IMR-90 (cell line): ENCODE data around the gene ZNF407. TPM values are rescaled to one million over a fixed set of nuclear protein-coding genes. Genes with fewer than 3 reads are reported as not detected.

Experiments used
- ATAC-seq: fragments of 200-7000 bp; cut with Tn5 transposase; 2 replicates; pipeline ENCODE4 v1.9.1; 2020; ENCODE audit warnings: low read depth, mild to moderate bottlenecking, moderate library complexity
- BruUV-seq: library from RNA; stranded (reverse); fragments of 400-500 nt; replicated peaks from 2 replicates; lab custom pipeline; 2021; lab: Mats Ljungman, UMichigan
- CTCF ChIA-PET: fragments of 300-600 bp; formaldehyde crosslinking; extraction: SDS; loops from one replicate; lab custom pipeline; 2021; ENCODE audit warnings: antibody characterized with exemption; lab: Yijun Ruan, JAX
- POLR2A ChIA-PET: fragments of 300-600 bp; sonication (Branson Sonifier 250); formaldehyde crosslinking; loops from one replicate; lab custom pipeline; 2022; ENCODE audit warnings: antibody characterized with exemption; ENCODE audit not compliant: unreplicated experiment; lab: Charles Lee
- DNase-seq: peaks from one replicate; pipeline ENCODE4 v3.0.0; 2013
- H2AFZ ChIP-seq: replicated peaks from 2 replicates; pipeline ENCODE3; 2013; ENCODE audit warnings: low read length, mild to moderate bottlenecking; ENCODE audit not compliant: poor library complexity
- H2AK5ac ChIP-seq: 2 replicates; pipeline ENCODE4 v1.6.1; 2013; ENCODE audit warnings: low read depth, low read length, inconsistent platforms
- H2AK9ac ChIP-seq: replicated peaks from 2 replicates; pipeline ENCODE3; 2013; ENCODE audit warnings: mild to moderate bottlenecking, low read depth, low read length, moderate library complexity; ENCODE audit not compliant: poor library complexity
- H2BK120ac ChIP-seq: 2 replicates; pipeline ENCODE4 v1.6.1; 2013; ENCODE audit warnings: low read depth, low read length, inconsistent platforms
- H2BK15ac ChIP-seq: 3 replicates; pipeline ENCODE4 v1.6.1; 2013; ENCODE audit warnings: low read depth, low read length, inconsistent platforms
- H2BK20ac ChIP-seq: 2 replicates; pipeline ENCODE4 v1.6.1; 2013; ENCODE audit warnings: low read depth, mild to moderate bottlenecking, inconsistent platforms, low read length, moderate library complexity
- H2BK5ac ChIP-seq: 2 replicates; pipeline ENCODE4 v1.6.1; 2013; ENCODE audit warnings: mild to moderate bottlenecking, low read depth, low read length, inconsistent platforms; ENCODE audit not compliant: poor library complexity, severe bottlenecking
- H3K14ac ChIP-seq: replicated peaks from 2 replicates; pipeline ENCODE4 v1.6.1; 2013; ENCODE audit warnings: low read depth, low read length, inconsistent platforms
- H3K18ac ChIP-seq: 2 replicates; pipeline ENCODE4 v1.6.1; 2013; ENCODE audit warnings: low read depth, low read length, control low read depth
- H3K23ac ChIP-seq: 2 replicates; pipeline ENCODE4 v1.6.1; 2013; ENCODE audit warnings: low read depth, low read length, inconsistent platforms
- H3K27ac ChIP-seq: 2 replicates; pipeline ENCODE4 v1.5.1; 2013; ENCODE audit warnings: mild to moderate bottlenecking, control low read depth, low read length; ENCODE audit not compliant: insufficient read depth
- H3K27me3 ChIP-seq: 2 replicates; pipeline ENCODE4 v1.6.1; 2013; ENCODE audit warnings: low read length; ENCODE audit not compliant: control insufficient read depth, insufficient read depth
- H3K36me3 ChIP-seq: 2 replicates; pipeline ENCODE4 v1.6.1; 2013; ENCODE audit warnings: low read length, mixed read lengths; ENCODE audit not compliant: control insufficient read depth, insufficient read depth
- H3K4ac ChIP-seq: 2 replicates; pipeline ENCODE4 v1.6.1; 2013; ENCODE audit warnings: low read depth, low read length, inconsistent platforms
- H3K4me1 ChIP-seq: 2 replicates; pipeline ENCODE4 v1.6.1; 2013; ENCODE audit warnings: low read length, mixed read lengths; ENCODE audit not compliant: control insufficient read depth, insufficient read depth
- H3K4me2 ChIP-seq: 2 replicates; pipeline ENCODE4 v1.6.1; 2013; ENCODE audit warnings: low read depth, mild to moderate bottlenecking, control low read depth, low read length, moderate library complexity
- H3K4me3 ChIP-seq: 2 replicates; pipeline ENCODE4 v1.5.1; 2013; ENCODE audit warnings: low read depth, mild to moderate bottlenecking, control low read depth, low read length, moderate library complexity; ENCODE audit not compliant: insufficient read depth
- H3K56ac ChIP-seq: 2 replicates; pipeline ENCODE4 v1.6.1; 2013; ENCODE audit warnings: low read length, inconsistent platforms; ENCODE audit not compliant: insufficient read depth; ENCODE audit errors: extremely low read depth
- H3K79me1 ChIP-seq, 2 experiments: 2 replicates each; pipeline ENCODE4 v1.6.1; 2013; ENCODE audit warnings: low read length in 2 of 2, inconsistent platforms in 1 of 2, low read depth in 1 of 2
- H3K9ac ChIP-seq: 2 replicates; pipeline ENCODE4 v1.6.1; 2013; ENCODE audit warnings: low read depth, low read length, control low read depth
- H3K9me1 ChIP-seq: 2 replicates; pipeline ENCODE4 v1.6.1; 2013; ENCODE audit warnings: low read length, inconsistent platforms; ENCODE audit not compliant: insufficient read depth
- H3K9me3 ChIP-seq: 2 replicates; pipeline ENCODE4 v1.6.1; 2013; ENCODE audit warnings: low read length; ENCODE audit not compliant: control insufficient read depth, insufficient read depth
- H4K20me1 ChIP-seq: 2 replicates; pipeline ENCODE4 v1.6.1; 2013; ENCODE audit warnings: low read length, inconsistent platforms; ENCODE audit not compliant: insufficient read depth
- H4K5ac ChIP-seq: 2 replicates; pipeline ENCODE4 v1.6.1; 2013; ENCODE audit warnings: mild to moderate bottlenecking, low read depth, low read length, control low read depth
- H4K8ac ChIP-seq, 2 experiments: 2 replicates each; pipeline ENCODE4 v1.6.1; 2013; ENCODE audit warnings: low read depth in 2 of 2, low read length in 2 of 2, control low read depth in 1 of 2, inconsistent platforms in 1 of 2
- H4K91ac ChIP-seq: 2 replicates; pipeline ENCODE4 v1.6.1; 2013; ENCODE audit warnings: low read depth, low read length, inconsistent platforms; ENCODE audit not compliant: insufficient read depth
- CEBPB ChIP-seq: IDR thresholded peaks from 2 replicates; pipeline ENCODE4 v1.6.1; 2012; ENCODE audit warnings: low read depth, low read length, improper control_type of control experiment
- CTCF ChIP-seq: conservative IDR thresholded peaks from 2 replicates; pipeline ENCODE4 v1.5.1; 2012; ENCODE audit warnings: mild to moderate bottlenecking, low read depth, low read length, improper control_type of control experiment
- FOS ChIP-seq: fragments of 150-350 bp; IDR thresholded peaks from 2 replicates; pipeline ENCODE4 v1.6.1; 2016; ENCODE audit warnings: low read depth, low read length
- MAFK ChIP-seq: IDR thresholded peaks from 2 replicates; pipeline ENCODE4 v1.6.1; 2012; ENCODE audit warnings: low read depth, low read length, improper control_type of control experiment
- MAZ ChIP-seq: IDR thresholded peaks from 2 replicates; pipeline ENCODE4 v1.6.1; 2012; ENCODE audit warnings: low read depth, mild to moderate bottlenecking, low read length, improper control_type of control experiment, moderate library complexity, borderline replicate concordance
- MXI1 ChIP-seq: IDR thresholded peaks from 2 replicates; pipeline ENCODE4 v1.6.1; 2012; ENCODE audit warnings: low read depth, mild to moderate bottlenecking, low read length, moderate library complexity, borderline replicate concordance
- NFE2L2 ChIP-seq: fragments of 150-350 bp; IDR thresholded peaks from 2 replicates; pipeline ENCODE4 v1.6.1; 2016; ENCODE audit warnings: low read depth, mild to moderate bottlenecking, low read length
- POLR2A ChIP-seq: IDR thresholded peaks from 2 replicates; pipeline ENCODE4 v1.6.1; 2012; ENCODE audit warnings: mild to moderate bottlenecking, low read depth, low read length
- RAD21 ChIP-seq: IDR thresholded peaks from 2 replicates; pipeline ENCODE4 v1.6.1; 2012; ENCODE audit warnings: low read length, improper control_type of control experiment
- RCOR1 ChIP-seq: IDR thresholded peaks from 2 replicates; pipeline ENCODE4 v1.6.1; 2012; ENCODE audit warnings: mild to moderate bottlenecking, low read length, improper control_type of control experiment; ENCODE audit not compliant: insufficient replicate concordance
- RFX5 ChIP-seq: IDR thresholded peaks from 2 replicates; pipeline ENCODE4 v1.8.0; 2012; ENCODE audit warnings: low read depth, mild to moderate bottlenecking, low read length, moderate library complexity
- SMC3 ChIP-seq: fragments of 150-350 bp; IDR thresholded peaks from 2 replicates; pipeline ENCODE4 v1.6.1; 2016; ENCODE audit warnings: low read depth, mild to moderate bottlenecking, antibody characterized with exemption, low read length, moderate library complexity
- WGBS, 2 experiments: methylation state at CpG; one replicate each; pipeline versions ENCODE4 v1.1.5 to v1.1.7; 2013; ENCODE audit warnings: missing lambda C conversion rate in 2 of 2; ENCODE audit not compliant: insufficient read length in 1 of 2; ENCODE audit errors: extremely low coverage in 2 of 2; 5-methylcytosine and 5-hydroxymethylcytosine counted together
- dilution Hi-C: fragments of 300-500 bp; cut with HindIII; formaldehyde crosslinking; loops from one replicate; pipeline ENCODE4 v1.14.3; 2018; ENCODE audit warnings: low sequenced_read_pairs; ENCODE audit not compliant: unreplicated experiment
- in situ Hi-C: fragments of 300-500 bp; cut with MboI; formaldehyde crosslinking; loops from 3 replicates; pipeline ENCODE4 v1.14.3; 2019; ENCODE audit warnings: low sequenced_read_pairs, inconsistent platforms, mixed read lengths
- intact Hi-C: fragments of 100-400 bp; cut with micrococcal nuclease; formaldehyde crosslinking; loops from 2 replicates; pipeline ENCODE4 v1.10.0; 2022
- polyA plus RNA-seq, 3 experiments: library from polyadenylated mRNA; depleted of rRNA; stranded (reverse); fragments of >200 nt; gene quantifications; 2 replicates each; pipeline ENCODE4 v1.2.3, GENCODE V29; 2012; ENCODE audit warnings: low replicate concordance in 1 of 3
- total RNA-seq: library from RNA; depleted of rRNA; stranded (reverse); fragments of >200 nt; gene quantifications from 2 replicates; pipeline ENCODE4 v1.2.3, GENCODE V29; 2012
- TF ChIP-seq, protein P1 (sequence below): fragments of 150-350 bp; IDR thresholded peaks from 2 replicates; pipeline ENCODE4 v1.6.1; 2017; ENCODE audit warnings: mild to moderate bottlenecking, antibody characterized with exemption, low read length, low read depth

ZNF407 gene
- total and polyA plus RNA-seq, 2 of the 4 experiments (the other 2 are of a cell fraction): 3.1 to 20.1 TPM

GRCh38 chr18:75114231-75114764 lies 516.6 kb downstream of the ZNF407 start:
- dilution Hi-C loops: no loop called here
- intact Hi-C loops: no loop called here
- Histone ChIP-seq H2BK120ac (no peak overlapping the region), H2BK5ac (no peak overlapping the region), H3K79me1 (no peaks in the 10 kb centered on the region), H2BK20ac (no peak overlapping the region), H2AK9ac (no peak overlapping the region), H3K56ac (no peak overlapping the region), H3K27me3 (peaks cover 10% of the 10 kb centered on the region; the same call in 1 of the 2 replicates), H3K4me2 (no peak overlapping the region), H4K91ac (no peak overlapping the region), H2AFZ (no peak overlapping the region), H3K4me3 (no peak overlapping the region), H3K14ac (no peak overlapping the region), H3K23ac (no peak overlapping the region), H3K4ac (no peak overlapping the region), H2BK15ac (no peak overlapping the region), H4K8ac (no peak overlapping the region), H3K36me3 (no peaks in the 10 kb centered on the region), H3K9ac (no peak overlapping the region), H2AK5ac (no peak overlapping the region), H3K4me1 (no peaks in the 10 kb centered on the region), H3K9me1 (no peaks in the 10 kb centered on the region), H4K20me1 (no peaks in the 10 kb centered on the region), H3K27ac (no peak overlapping the region), H3K18ac (no peak overlapping the region), H4K5ac (no peak overlapping the region), H3K9me3 (no peaks in the 10 kb centered on the region)
- ChIA-PET POLR2A (no interaction called here), CTCF (no interaction called here)
- WGBS, 2 experiments: 90% methylated on average over 2 of the region's 6 CpGs; no CpG with 5 or more reads in 1 of the 2 experiments
- ATAC-seq: no peak
- no peak for TF ChIP-seq NFE2L2
- TF ChIP-seq MXI1: no peak
- TF ChIP-seq MAFK: no peak
- no peak for TF ChIP-seq RFX5
- TF ChIP-seq FOS: no peak
- no peak for TF ChIP-seq MAZ
- no peak for TF ChIP-seq CTCF
- TF ChIP-seq POLR2A: no peak
- TF ChIP-seq, protein P1, sequence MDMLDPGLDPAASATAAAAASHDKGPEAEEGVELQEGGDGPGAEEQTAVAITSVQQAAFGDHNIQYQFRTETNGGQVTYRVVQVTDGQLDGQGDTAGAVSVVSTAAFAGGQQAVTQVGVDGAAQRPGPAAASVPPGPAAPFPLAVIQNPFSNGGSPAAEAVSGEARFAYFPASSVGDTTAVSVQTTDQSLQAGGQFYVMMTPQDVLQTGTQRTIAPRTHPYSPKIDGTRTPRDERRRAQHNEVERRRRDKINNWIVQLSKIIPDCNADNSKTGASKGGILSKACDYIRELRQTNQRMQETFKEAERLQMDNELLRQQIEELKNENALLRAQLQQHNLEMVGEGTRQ: no peak
- TF ChIP-seq RAD21: no peak
- TF ChIP-seq RCOR1: no peak
- TF ChIP-seq SMC3: no peak
- no peak for TF ChIP-seq CEBPB
- in situ Hi-C loops: no loop called here
- no TSS peak for BruUV-seq
- DNase-seq: no peak
